ENCODE results near the gene STARD3.

DNA sequence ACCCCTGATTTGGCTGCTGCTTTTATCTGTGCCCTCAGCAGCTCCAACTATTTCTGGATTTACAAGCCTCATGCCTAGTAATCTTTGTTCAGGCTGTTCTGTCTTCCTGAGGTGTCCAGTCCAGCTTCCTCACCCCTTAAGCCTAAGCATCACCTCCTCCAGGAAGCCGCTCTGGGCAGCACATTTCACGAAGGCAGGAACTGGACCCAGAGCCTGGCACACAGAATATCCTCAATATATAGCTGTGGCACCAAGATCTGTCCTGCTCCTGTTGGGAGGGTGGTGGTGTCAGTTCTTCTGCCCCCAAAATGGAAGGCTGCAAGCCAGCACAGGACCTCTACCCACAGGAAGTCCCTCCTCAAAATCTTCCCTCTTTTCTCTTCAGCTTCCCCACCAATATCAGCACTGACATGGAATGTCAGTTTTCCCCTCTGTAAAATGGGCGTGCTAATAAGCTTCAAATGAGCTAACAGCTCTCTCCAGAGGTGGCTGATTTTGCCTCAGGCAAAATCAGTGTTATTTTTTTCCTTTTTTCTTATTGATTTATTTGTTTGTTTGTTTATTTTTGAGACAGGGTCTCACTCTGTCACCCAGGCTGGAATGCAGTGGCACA, 22.3 kb upstream of the STARD3 start:
- no peak for TF ChIP-seq EP300 (IDR thresholded peaks at IDR 0.05)
- TF ChIP-seq POLR2AphosphoS5 (IDR thresholded peaks at IDR 0.05) = no peak
